ENCODE results near the gene ANKIB1.

The ANKIB1 gene

GRCh38 chr7:92282930-92283329 lies 37.2 kb downstream of the ANKIB1 start:
- H3K27me3 Mint-ChIP-seq = no peaks in the 10 kb centered on the region
- H3K36me3 Mint-ChIP-seq (ENCODE audit: low read depth) = peaks cover 9% of the 10 kb centered on the region
- peaks cover 9% of the 10 kb centered on the region for H3K9me3 Mint-ChIP-seq
- no peak overlapping the region for H3K4me3 Mint-ChIP-seq
- no peaks in the 10 kb centered on the region for H3K4me1 Mint-ChIP-seq (ENCODE audit: low read depth)
- no peak overlapping the region for H3K27ac Mint-ChIP-seq
- intact Hi-C loops (cut with micrococcal nuclease) = no loop called here

GRCh38 chr7:92289321-92289720 lies 43.5 kb downstream of the ANKIB1 start:
- H3K9me3 Mint-ChIP-seq = no peaks in the 10 kb centered on the region
- H3K4me3 Mint-ChIP-seq = no peak overlapping the region
- peaks cover 11% of the 10 kb centered on the region for H3K4me1 Mint-ChIP-seq (ENCODE audit: low read depth)
- no peaks in the 10 kb centered on the region for H3K27me3 Mint-ChIP-seq
- intact Hi-C loops (cut with micrococcal nuclease) = no loop called here
- no peaks in the 10 kb centered on the region for H3K36me3 Mint-ChIP-seq (ENCODE audit: low read depth)
- H3K27ac Mint-ChIP-seq = no peak overlapping the region

GRCh38 chr7:92292981-92293380 lies 47.2 kb downstream of the ANKIB1 start:
- peaks cover 18% of the 10 kb centered on the region for H3K36me3 Mint-ChIP-seq (ENCODE audit: low read depth)
- H3K4me3 Mint-ChIP-seq = no peak overlapping the region
- intact Hi-C loops (cut with micrococcal nuclease) = no loop called here
- H3K9me3 Mint-ChIP-seq = no peaks in the 10 kb centered on the region
- no peaks in the 10 kb centered on the region for H3K27me3 Mint-ChIP-seq
- no peak overlapping the region for H3K27ac Mint-ChIP-seq
- peaks cover 11% of the 10 kb centered on the region for H3K4me1 Mint-ChIP-seq (ENCODE audit: low read depth)

DNA sequence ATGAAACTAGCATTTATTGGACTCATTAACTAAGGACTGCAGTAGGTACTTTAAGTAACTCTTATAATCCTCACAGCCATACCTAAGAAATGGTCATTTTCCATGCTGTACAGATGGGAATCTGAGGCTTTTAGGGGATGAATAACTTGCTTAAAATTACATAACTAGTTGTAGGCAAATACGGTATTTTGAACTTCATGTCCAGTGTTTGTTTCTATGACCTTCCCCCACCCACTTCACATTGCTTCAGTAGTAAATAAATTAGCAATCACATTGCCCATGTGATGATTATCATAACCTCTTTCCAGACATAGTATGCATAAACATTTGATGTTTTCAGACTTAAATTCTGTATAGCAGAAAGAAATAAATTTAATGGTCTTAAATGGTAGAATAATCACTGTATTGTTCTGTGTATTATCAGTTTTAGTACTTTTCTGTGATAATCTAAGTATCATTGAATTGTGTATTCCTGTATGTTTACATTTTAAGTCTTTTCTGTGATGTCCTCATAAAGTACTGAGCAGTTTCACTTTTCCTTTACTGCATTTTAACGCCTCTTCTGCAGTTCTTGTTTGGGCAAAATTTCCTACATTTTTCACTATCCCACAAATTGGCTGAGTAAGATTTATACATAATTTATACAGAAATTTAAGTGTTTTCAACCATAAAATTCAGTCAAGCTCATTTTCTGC lies 48.3 kb downstream of the ANKIB1 start:
- no peak overlapping the region for H3K27ac Mint-ChIP-seq
- H3K27me3 Mint-ChIP-seq = no peaks in the 10 kb centered on the region
- intact Hi-C loops (cut with micrococcal nuclease) = no loop called here
- no peaks in the 10 kb centered on the region for H3K9me3 Mint-ChIP-seq
- H3K4me3 Mint-ChIP-seq = no peak overlapping the region
- peaks cover 11% of the 10 kb centered on the region for H3K4me1 Mint-ChIP-seq (ENCODE audit: low read depth)
- H3K36me3 Mint-ChIP-seq (ENCODE audit: low read depth) = peaks cover 23% of the 10 kb centered on the region

GRCh38 chr7:92295391-92295790 lies 49.6 kb downstream of the ANKIB1 start:
- Mint-ChIP-seq H3K27me3 (no peaks in the 10 kb centered on the region), H3K4me3 (no peak overlapping the region), H3K36me3 (ENCODE audit: low read depth) (peaks cover 23% of the 10 kb centered on the region), H3K4me1 (ENCODE audit: low read depth) (peaks cover 11% of the 10 kb centered on the region), H3K9me3 (no peaks in the 10 kb centered on the region), H3K27ac (no peak overlapping the region)
- intact Hi-C loops (cut with micrococcal nuclease) = no loop called here

DNA sequence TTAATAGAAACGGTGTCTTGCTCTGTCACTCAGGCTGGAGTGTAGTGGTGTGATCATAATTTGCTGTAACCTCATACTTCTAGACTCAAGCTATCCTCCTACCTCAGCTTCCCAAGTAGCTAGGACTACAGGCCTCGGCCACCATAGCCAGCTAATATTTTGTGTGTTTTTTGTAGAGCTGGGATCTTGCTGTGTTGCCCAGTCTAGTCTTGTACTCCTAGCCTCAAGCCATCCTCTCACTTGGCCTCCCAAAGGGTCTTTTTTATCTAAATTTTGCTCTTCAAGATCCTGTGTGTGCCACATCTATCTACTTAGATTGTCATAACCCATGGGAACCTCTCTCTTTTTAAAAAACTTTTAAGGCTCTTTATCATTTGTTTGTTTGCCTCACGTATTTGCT lies 50.5 kb downstream of the ANKIB1 start:
- Mint-ChIP-seq H3K27ac (no peak overlapping the region), H3K4me1 (ENCODE audit: low read depth) (peaks cover 11% of the 10 kb centered on the region), H3K36me3 (ENCODE audit: low read depth) (peaks cover 32% of the 10 kb centered on the region), H3K9me3 (no peaks in the 10 kb centered on the region), H3K4me3 (no peak overlapping the region), H3K27me3 (no peaks in the 10 kb centered on the region)
- intact Hi-C loops (cut with micrococcal nuclease) = no loop called here

DNA sequence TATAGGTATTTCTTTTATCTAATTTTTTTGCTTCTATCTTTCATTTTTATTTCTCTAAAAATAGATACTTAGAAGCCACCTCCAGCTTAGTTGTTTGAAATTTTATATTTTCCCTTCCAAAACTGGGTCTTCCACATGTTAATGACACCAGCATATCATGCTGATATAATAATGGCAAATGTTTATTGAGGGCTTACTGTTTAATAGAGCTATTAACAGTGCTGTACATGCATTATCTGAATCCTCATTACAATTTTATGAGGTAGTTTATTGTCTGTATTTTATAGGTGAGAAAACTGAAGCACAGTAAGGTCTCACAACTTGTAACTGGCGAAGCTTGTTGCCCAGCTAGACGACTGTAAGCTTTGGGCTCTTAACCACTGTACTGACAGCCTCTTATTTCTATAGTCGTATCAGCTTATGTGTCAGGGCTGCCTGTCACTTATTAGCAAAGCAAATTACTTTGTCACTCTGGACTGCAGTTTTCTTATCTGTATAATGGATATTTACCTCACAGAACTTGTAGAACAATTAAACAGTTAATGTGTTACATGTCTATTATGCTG lies 51.2 kb downstream of the ANKIB1 start:
- no peaks in the 10 kb centered on the region for H3K27me3 Mint-ChIP-seq
- H3K9me3 Mint-ChIP-seq = no peaks in the 10 kb centered on the region
- no peak overlapping the region for H3K27ac Mint-ChIP-seq
- peaks cover 32% of the 10 kb centered on the region for H3K36me3 Mint-ChIP-seq (ENCODE audit: low read depth)
- H3K4me3 Mint-ChIP-seq = no peak overlapping the region
- peaks cover 11% of the 10 kb centered on the region for H3K4me1 Mint-ChIP-seq (ENCODE audit: low read depth)
- intact Hi-C loops (cut with micrococcal nuclease) = no loop called here

- intact Hi-C loops (cut with micrococcal nuclease) = no loop called here
- no peak overlapping the region for H3K27ac Mint-ChIP-seq
- H3K4me1 Mint-ChIP-seq (ENCODE audit: low read depth) = peaks cover 11% of the 10 kb centered on the region
- peaks cover 32% of the 10 kb centered on the region for H3K36me3 Mint-ChIP-seq (ENCODE audit: low read depth)
- H3K4me3 Mint-ChIP-seq = no peak overlapping the region
- H3K27me3 Mint-ChIP-seq = no peaks in the 10 kb centered on the region
- H3K9me3 Mint-ChIP-seq = no peaks in the 10 kb centered on the region
These were observed 52.0 kb downstream of the ANKIB1 start for GRCh38 chr7:92297736-92298135.

DNA sequence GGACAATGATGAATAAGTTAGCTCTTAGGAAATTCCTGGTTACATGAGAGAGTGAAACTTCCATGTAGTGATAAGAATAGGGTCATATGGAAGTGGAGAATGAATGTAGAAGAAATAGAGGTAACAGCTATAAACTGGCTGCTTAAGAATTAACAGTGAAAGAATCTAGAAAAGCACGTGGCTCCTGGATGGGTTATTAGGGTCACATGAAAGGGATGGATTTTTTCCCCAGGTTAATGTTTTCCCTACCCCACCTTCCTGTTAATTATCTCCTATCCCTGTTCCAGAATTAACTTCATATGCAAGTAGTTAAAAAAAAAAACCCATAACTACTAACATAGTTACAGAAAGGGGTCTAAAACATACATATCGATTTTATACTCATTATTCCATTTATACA lies 58.0 kb downstream of the ANKIB1 start:
- intact Hi-C loops (cut with micrococcal nuclease) = no loop called here
- H3K9me3 Mint-ChIP-seq = no peaks in the 10 kb centered on the region

GRCh38 chr7:92304406-92304893 lies 58.7 kb downstream of the ANKIB1 start:
- no peak overlapping the region for H3K4me3 Mint-ChIP-seq
- H3K36me3 Mint-ChIP-seq (ENCODE audit: low read depth) = peaks cover 28% of the 10 kb centered on the region
- H3K27ac Mint-ChIP-seq = no peak overlapping the region
- no peaks in the 10 kb centered on the region for H3K4me1 Mint-ChIP-seq (ENCODE audit: low read depth)
- H3K27me3 Mint-ChIP-seq = no peaks in the 10 kb centered on the region
- intact Hi-C loops (cut with micrococcal nuclease) = no loop called here
- H3K9me3 Mint-ChIP-seq = no peaks in the 10 kb centered on the region

More for the DNA sequence above, 58.0 kb downstream of the ANKIB1 start:
- Mint-ChIP-seq H3K4me1 (ENCODE audit: low read depth) (no peaks in the 10 kb centered on the region), H3K27ac (no peak overlapping the region), H3K4me3 (no peak overlapping the region), H3K27me3 (no peaks in the 10 kb centered on the region), H3K36me3 (ENCODE audit: low read depth) (peaks cover 31% of the 10 kb centered on the region)

DNA sequence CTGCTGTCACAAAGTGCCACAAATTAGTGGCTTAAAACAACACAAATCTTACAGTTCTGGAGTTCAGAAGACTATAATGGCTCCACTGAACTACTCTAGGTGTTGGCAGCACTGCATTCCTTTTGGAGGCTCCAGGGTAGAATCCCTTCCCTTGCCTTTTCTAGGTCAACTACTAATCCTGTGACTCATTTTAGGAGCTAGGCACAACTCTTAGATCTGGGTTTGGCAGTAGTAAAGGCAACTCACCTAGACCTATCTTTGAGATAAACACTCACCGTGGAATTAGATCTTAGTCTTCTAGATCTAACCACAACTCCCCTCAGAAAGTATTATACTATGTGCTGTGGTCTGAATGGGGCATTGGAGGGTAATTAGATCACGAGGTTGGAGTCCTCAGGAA lies 60.4 kb downstream of the ANKIB1 start:
- Mint-ChIP-seq H3K36me3 (ENCODE audit: low read depth) (peaks cover 21% of the 10 kb centered on the region), H3K4me1 (ENCODE audit: low read depth) (no peaks in the 10 kb centered on the region), H3K4me3 (no peak overlapping the region), H3K9me3 (no peaks in the 10 kb centered on the region), H3K27ac (no peak overlapping the region), H3K27me3 (no peaks in the 10 kb centered on the region)
- intact Hi-C loops (cut with micrococcal nuclease) = no loop called here

- no peak overlapping the region for H3K27ac Mint-ChIP-seq
- intact Hi-C loops (cut with micrococcal nuclease) = no loop called here
- H3K36me3 Mint-ChIP-seq (ENCODE audit: low read depth) = peaks cover under 1% of the 10 kb centered on the region
- no peaks in the 10 kb centered on the region for H3K9me3 Mint-ChIP-seq
- no peak overlapping the region for H3K4me3 Mint-ChIP-seq
- H3K27me3 Mint-ChIP-seq = no peaks in the 10 kb centered on the region
- no peaks in the 10 kb centered on the region for H3K4me1 Mint-ChIP-seq (ENCODE audit: low read depth)
These were observed 67.3 kb downstream of the ANKIB1 start for GRCh38 chr7:92313055-92313454.

DNA sequence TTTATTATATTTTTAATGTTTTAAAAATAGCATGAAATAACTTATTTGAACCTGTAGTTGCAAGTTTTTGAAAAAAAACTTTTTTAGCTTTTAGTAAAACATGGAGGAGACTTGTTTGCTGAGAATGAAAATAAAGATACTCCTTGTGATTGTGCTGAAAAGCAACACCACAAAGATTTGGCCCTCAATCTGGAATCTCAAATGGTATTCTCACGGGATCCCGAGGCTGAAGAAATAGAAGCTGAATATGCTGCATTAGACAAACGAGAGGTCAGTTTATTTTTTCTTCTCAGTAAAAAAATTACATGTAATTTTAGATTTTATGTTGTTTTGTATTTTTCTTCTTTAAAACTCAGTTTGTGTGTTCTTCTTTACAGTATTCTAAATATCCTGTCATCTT lies 73.5 kb downstream of the ANKIB1 start:
- H3K4me1 Mint-ChIP-seq (ENCODE audit: low read depth) = no peaks in the 10 kb centered on the region
- H3K27ac Mint-ChIP-seq = no peak overlapping the region
- H3K4me3 Mint-ChIP-seq = no peak overlapping the region
- H3K9me3 Mint-ChIP-seq = no peaks in the 10 kb centered on the region
- H3K27me3 Mint-ChIP-seq = no peaks in the 10 kb centered on the region
- H3K36me3 Mint-ChIP-seq (ENCODE audit: low read depth) = peaks cover 12% of the 10 kb centered on the region
- intact Hi-C loops (cut with micrococcal nuclease) = no loop called here

DNA sequence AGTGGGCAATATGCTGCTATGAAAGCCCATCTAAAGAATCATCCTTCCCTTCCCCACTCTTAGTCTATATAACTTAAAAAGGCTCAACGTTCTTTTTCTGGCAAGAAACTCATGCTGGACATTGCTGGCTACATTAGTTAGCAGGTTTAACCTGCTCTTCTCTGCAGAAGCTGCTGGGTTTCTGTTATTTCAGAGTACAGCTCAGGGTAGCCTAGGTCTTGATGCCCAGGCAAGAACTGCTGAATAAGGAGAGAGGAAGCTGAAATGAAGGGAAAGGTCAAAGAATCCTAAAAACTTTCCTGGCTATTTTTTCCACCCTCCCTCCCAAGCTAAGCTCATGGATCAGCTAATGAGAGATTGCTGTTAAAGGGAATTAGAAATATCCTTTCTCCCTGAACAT lies 79.4 kb downstream of the ANKIB1 start:
- Mint-ChIP-seq H3K4me3 (no peak overlapping the region), H3K36me3 (ENCODE audit: low read depth) (peaks cover 22% of the 10 kb centered on the region), H3K27me3 (no peaks in the 10 kb centered on the region), H3K9me3 (no peaks in the 10 kb centered on the region), H3K27ac (no peak overlapping the region), H3K4me1 (ENCODE audit: low read depth) (peaks cover 6% of the 10 kb centered on the region)
- intact Hi-C loops (cut with micrococcal nuclease) = no loop called here

DNA sequence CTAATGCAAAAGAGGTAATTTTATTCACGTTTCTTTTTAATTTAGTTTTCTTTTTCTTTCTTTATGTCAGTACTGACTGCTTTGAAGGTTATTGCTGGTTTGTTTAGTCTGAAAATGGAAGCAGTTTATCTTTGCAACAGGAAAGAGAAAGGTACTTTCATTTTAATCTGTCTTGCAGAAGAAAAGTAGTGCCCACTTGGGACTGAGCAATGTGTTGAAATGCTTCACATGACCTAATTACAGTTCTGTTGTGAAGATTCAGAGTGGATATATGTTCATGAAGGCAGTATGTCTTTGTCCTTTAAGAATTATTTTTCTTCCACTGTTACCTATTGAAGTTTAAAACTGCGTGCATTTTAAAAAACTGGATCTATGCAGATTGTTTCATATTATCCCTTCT lies 80.1 kb downstream of the ANKIB1 start:
- H3K27ac Mint-ChIP-seq = no peak overlapping the region
- H3K27me3 Mint-ChIP-seq = no peaks in the 10 kb centered on the region
- peaks cover 6% of the 10 kb centered on the region for H3K4me1 Mint-ChIP-seq (ENCODE audit: low read depth)
- H3K36me3 Mint-ChIP-seq (ENCODE audit: low read depth) = peaks cover 15% of the 10 kb centered on the region
- no peaks in the 10 kb centered on the region for H3K9me3 Mint-ChIP-seq
- no peak overlapping the region for H3K4me3 Mint-ChIP-seq
- intact Hi-C loops (cut with micrococcal nuclease) = no loop called here

Measured in dendritic cell treated with granulocyte-macrophage colony-stimulating factor and Interleukin-4, amounts not matched to agents 40 ng/mL and 50 ng/mL, for 4 days (primary cell).